ENCODE data around the gene CHST10.

Gene CHST10

GRCh38 chr2:100425573-100426383 is 8.3 kb upstream of the CHST10 start:
- no peak for DNase-seq (ENCODE audit: low read depth, low spot score)
- ChIA-PET CTCF (interaction anchor here (1.2 kb wide), 1 partner anchor 45 kb away, joined by 3 read pairs; no protein-coding TSS in a partner anchor), POLR2A (no interaction called here)
- H3K4me3 ChIP-seq (ENCODE audit: low read depth, low read length), result no peak overlapping the region
- no peak for TF ChIP-seq CTCF (IDR thresholded peaks at IDR 0.05; ENCODE audit: insufficient read depth, low read length, missing control alignments)

- ChIA-PET CTCF (interaction anchor here (1.2 kb wide), 1 partner anchor 44 kb away, joined by 3 read pairs; no protein-coding TSS in a partner anchor), POLR2A (no interaction called here)
- no peak for DNase-seq (ENCODE audit: low read depth, low spot score)
- no peak for TF ChIP-seq CTCF (IDR thresholded peaks at IDR 0.05; ENCODE audit: insufficient read depth, low read length, missing control alignments)
- H3K4me3 ChIP-seq (ENCODE audit: low read depth, low read length), result no peak overlapping the region
Measured at GRCh38 chr2:100425107-100425506, 7.6 kb upstream of the CHST10 start.

GRCh38 chr2:100424277-100424875 is 6.9 kb upstream of the CHST10 start:
- no peak overlapping the region for H3K4me3 ChIP-seq (ENCODE audit: low read depth, low read length)
- ChIA-PET POLR2A (no interaction called here), CTCF (interaction anchor here (1.2 kb wide), 1 partner anchor 44 kb away, joined by 3 read pairs; no protein-coding TSS in a partner anchor)
- no peak for DNase-seq (ENCODE audit: low read depth, low spot score)
- no peak for TF ChIP-seq CTCF (IDR thresholded peaks at IDR 0.05; ENCODE audit: insufficient read depth, low read length, missing control alignments)

GRCh38 chr2:100423631-100424030 is 6.2 kb upstream of the CHST10 start:
- DNase-seq (ENCODE audit: low read depth, low spot score), result no peak
- CTCF ChIA-PET, result interaction anchor here (1.4 kb wide), 1 partner anchor 161 kb away, joined by 7 read pairs; no protein-coding TSS in a partner anchor
- POLR2A ChIA-PET, result no interaction called here
- no peak overlapping the region for H3K4me3 ChIP-seq (ENCODE audit: low read depth, low read length)
- no peak for TF ChIP-seq CTCF (IDR thresholded peaks at IDR 0.05; ENCODE audit: insufficient read depth, low read length, missing control alignments)

- POLR2A ChIA-PET, result no interaction called here
- peak; percentile 69 for TF ChIP-seq CTCF (IDR thresholded peaks at IDR 0.05; ENCODE audit: insufficient read depth, low read length, missing control alignments)
- DNase-seq (ENCODE audit: low read depth, low spot score), result no peak
- CTCF ChIA-PET, result interaction anchor here (0.9 to 2.3 kb wide), 7 partner anchors 8 to 160 kb away, joined by 3 to 9 read pairs (median 3); no protein-coding TSS in a partner anchor
- H3K4me3 ChIP-seq (ENCODE audit: low read depth, low read length), result no peak overlapping the region
Measured at GRCh38 chr2:100422320-100423055, 5.0 kb upstream of the CHST10 start.
